ENCODE measurements around the gene AFM.

Gene AFM

GRCh38 chr4:73451404-73451803, 30.1 kb upstream of the AFM start:
- Histone ChIP-seq H2BK12ac (ENCODE audit: low read length) (no peak overlapping the region), H3K9me3 (ENCODE audit: insufficient read depth, low read depth, low read length) (no peaks in the 10 kb centered on the region)
- no CpG with 5 or more reads among the region's 3 CpGs for WGBS (ENCODE audit: extremely low coverage, insufficient coverage, insufficient read length)

GRCh38 chr4:73451981-73452747, 29.4 kb upstream of the AFM start:
- no CpG with 5 or more reads among the region's 4 CpGs for WGBS (ENCODE audit: extremely low coverage, insufficient coverage, insufficient read length)
- peak overlapping the region; percentile 88 for H4K91ac ChIP-seq (ENCODE audit: low read depth, low read length)
- H2AFZ ChIP-seq (ENCODE audit: insufficient read depth, low read length, poor library complexity): no peak overlapping the region
- H3K79me2 ChIP-seq (ENCODE audit: control insufficient read depth, insufficient read depth, low read length, poor library complexity): no peaks in the 10 kb centered on the region
- H2AK5ac ChIP-seq (ENCODE audit: low read length): no peak overlapping the region
- H3K4ac ChIP-seq (ENCODE audit: low read depth, low read length): no peak overlapping the region
- H3K9ac ChIP-seq (ENCODE audit: low read length): no peak overlapping the region
- H3K4me2 ChIP-seq (ENCODE audit: low read length): peak overlapping the region; percentile 20
- H2BK5ac ChIP-seq (ENCODE audit: low read depth, low read length, poor library complexity): peak overlapping the region; percentile 84
- no peak for DNase-seq
- no peaks in the 10 kb centered on the region for H3K9me3 ChIP-seq (ENCODE audit: insufficient read depth, low read depth, low read length)
- peak overlapping the region; percentile 29 for H3K14ac ChIP-seq (ENCODE audit: low read length)
- peak overlapping the region; percentile 95 for H2BK12ac ChIP-seq (ENCODE audit: low read length)
- H3K79me1 ChIP-seq (ENCODE audit: low read length): peaks cover 6% of the 10 kb centered on the region
- no peaks in the 10 kb centered on the region for H3K36me3 ChIP-seq (ENCODE audit: control insufficient read depth in 1 of 2, insufficient read depth in 2 of 2, low read length in 2 of 2)
- peak overlapping the region; percentile 97 for H2BK120ac ChIP-seq (ENCODE audit: insufficient read depth, low read length, poor library complexity)
- H4K12ac ChIP-seq (ENCODE audit: low read depth, low read length): no peak overlapping the region
- peaks cover 8 to 10% of the 10 kb centered on the region in 2 experiments for H3K4me1 ChIP-seq (ENCODE audit: control insufficient read depth in 1 of 2, insufficient read depth in 2 of 2, low read length in 2 of 2)
- no peak overlapping the region for H3K23ac ChIP-seq (ENCODE audit: low read length)
- H3K27me3 ChIP-seq (ENCODE audit: insufficient read depth, low read length): no peaks in the 10 kb centered on the region
- H3K27ac ChIP-seq (ENCODE audit: low read depth, low read length): peak overlapping the region; percentile 80
- H4K8ac ChIP-seq (ENCODE audit: low read depth, low read length): peak overlapping the region; percentile 70
- no peak overlapping the region for H3K4me3 ChIP-seq (ENCODE audit: low read depth, low read length)
- peak overlapping the region; percentile 77 for H3K18ac ChIP-seq (ENCODE audit: low read length)

More at GRCh38 chr4:73451404-73451803, 30.1 kb upstream of the AFM start:
- H3K23ac ChIP-seq (ENCODE audit: low read length): no peak overlapping the region
- no peak for DNase-seq
- no peak overlapping the region for H3K4ac ChIP-seq (ENCODE audit: low read depth, low read length)
- no peaks in the 10 kb centered on the region for H3K36me3 ChIP-seq (ENCODE audit: control insufficient read depth in 1 of 2, insufficient read depth in 2 of 2, low read length in 2 of 2)
- H3K4me3 ChIP-seq (ENCODE audit: low read depth, low read length): no peak overlapping the region
- no peak overlapping the region for H2BK5ac ChIP-seq (ENCODE audit: low read depth, low read length, poor library complexity)
- H4K91ac ChIP-seq (ENCODE audit: low read depth, low read length): no peak overlapping the region
- no peak overlapping the region for H4K8ac ChIP-seq (ENCODE audit: low read depth, low read length)
- no peaks in the 10 kb centered on the region for H3K27me3 ChIP-seq (ENCODE audit: insufficient read depth, low read length)
- H3K4me2 ChIP-seq (ENCODE audit: low read length): no peak overlapping the region
- no peak overlapping the region for H2AFZ ChIP-seq (ENCODE audit: insufficient read depth, low read length, poor library complexity)
- H3K79me2 ChIP-seq (ENCODE audit: control insufficient read depth, insufficient read depth, low read length, poor library complexity): no peaks in the 10 kb centered on the region
- H2AK5ac ChIP-seq (ENCODE audit: low read length): no peak overlapping the region
- no peak overlapping the region for H3K27ac ChIP-seq (ENCODE audit: low read depth, low read length)
- H3K79me1 ChIP-seq (ENCODE audit: low read length): peaks cover 6% of the 10 kb centered on the region
- H4K12ac ChIP-seq (ENCODE audit: low read depth, low read length): no peak overlapping the region
- no peak overlapping the region for H3K9ac ChIP-seq (ENCODE audit: low read length)
- no peak overlapping the region for H3K14ac ChIP-seq (ENCODE audit: low read length)
- peaks cover 8 to 10% of the 10 kb centered on the region in 2 experiments for H3K4me1 ChIP-seq (ENCODE audit: control insufficient read depth in 1 of 2, insufficient read depth in 2 of 2, low read length in 2 of 2)
- H2BK120ac ChIP-seq (ENCODE audit: insufficient read depth, low read length, poor library complexity): no peak overlapping the region
- no peak overlapping the region for H3K18ac ChIP-seq (ENCODE audit: low read length)

- no peak overlapping the region for H2AFZ ChIP-seq (ENCODE audit: insufficient read depth, low read length, poor library complexity)
- H3K4ac ChIP-seq (ENCODE audit: low read depth, low read length): no peak overlapping the region
- no peaks in the 10 kb centered on the region for H3K36me3 ChIP-seq (ENCODE audit: control insufficient read depth in 1 of 2, insufficient read depth in 2 of 2, low read length in 2 of 2)
These were observed 28.4 kb upstream of the AFM start for GRCh38 chr4:73452953-73453700.

GRCh38 chr4:73453701-73454005, 27.9 kb upstream of the AFM start:
- Histone ChIP-seq H4K8ac (ENCODE audit: low read depth, low read length) (no peak overlapping the region), H3K23ac (ENCODE audit: low read length) (no peak overlapping the region), H3K4ac (ENCODE audit: low read depth, low read length) (no peak overlapping the region), H3K36me3 (ENCODE audit: control insufficient read depth in 1 of 2, insufficient read depth in 2 of 2, low read length in 2 of 2) (no peaks in the 10 kb centered on the region), H2BK5ac (ENCODE audit: low read depth, low read length, poor library complexity) (no peak overlapping the region), H3K4me3 (ENCODE audit: low read depth, low read length) (no peak overlapping the region), H4K12ac (ENCODE audit: low read depth, low read length) (no peak overlapping the region), H3K14ac (ENCODE audit: low read length) (no peak overlapping the region), H3K79me2 (ENCODE audit: control insufficient read depth, insufficient read depth, low read length, poor library complexity) (no peaks in the 10 kb centered on the region), H3K4me1 (ENCODE audit: control insufficient read depth in 1 of 2, insufficient read depth in 2 of 2, low read length in 2 of 2) (peaks cover 8 to 10% of the 10 kb centered on the region in 2 experiments), H2BK120ac (ENCODE audit: insufficient read depth, low read length, poor library complexity) (no peak overlapping the region), H3K18ac (ENCODE audit: low read length) (no peak overlapping the region), H3K79me1 (ENCODE audit: low read length) (peaks cover 6% of the 10 kb centered on the region), H3K4me2 (ENCODE audit: low read length) (peak overlapping the region; percentile 15), H3K27me3 (ENCODE audit: insufficient read depth, low read length) (no peaks in the 10 kb centered on the region), H3K27ac (ENCODE audit: low read depth, low read length) (peak overlapping the region; percentile 70), H2AFZ (ENCODE audit: insufficient read depth, low read length, poor library complexity) (no peak overlapping the region), H3K9ac (ENCODE audit: low read length) (no peak overlapping the region), H2AK5ac (ENCODE audit: low read length) (no peak overlapping the region), H4K91ac (ENCODE audit: low read depth, low read length) (no peak overlapping the region), H3K9me3 (ENCODE audit: insufficient read depth, low read depth, low read length) (no peaks in the 10 kb centered on the region), H2BK12ac (ENCODE audit: low read length) (no peak overlapping the region)
- DNase-seq: no peak

More at GRCh38 chr4:73452953-73453700, 28.4 kb upstream of the AFM start:
- H2BK12ac ChIP-seq (ENCODE audit: low read length): no peak overlapping the region
- DNase-seq: peak in 1 of 2 donors; percentile 35
- H2BK5ac ChIP-seq (ENCODE audit: low read depth, low read length, poor library complexity): no peak overlapping the region
- no peaks in the 10 kb centered on the region for H3K9me3 ChIP-seq (ENCODE audit: insufficient read depth, low read depth, low read length)
- H3K23ac ChIP-seq (ENCODE audit: low read length): no peak overlapping the region
- H3K4me2 ChIP-seq (ENCODE audit: low read length): peak overlapping the region; percentile 15
- H3K18ac ChIP-seq (ENCODE audit: low read length): no peak overlapping the region
- H2AK5ac ChIP-seq (ENCODE audit: low read length): no peak overlapping the region
- H4K8ac ChIP-seq (ENCODE audit: low read depth, low read length): no peak overlapping the region
- H4K12ac ChIP-seq (ENCODE audit: low read depth, low read length): no peak overlapping the region
- H4K91ac ChIP-seq (ENCODE audit: low read depth, low read length): no peak overlapping the region
- no CpG with 5 or more reads among the region's 2 CpGs for WGBS (ENCODE audit: extremely low coverage, insufficient coverage, insufficient read length)
- H2BK120ac ChIP-seq (ENCODE audit: insufficient read depth, low read length, poor library complexity): no peak overlapping the region
- H3K79me2 ChIP-seq (ENCODE audit: control insufficient read depth, insufficient read depth, low read length, poor library complexity): no peaks in the 10 kb centered on the region
- H3K14ac ChIP-seq (ENCODE audit: low read length): no peak overlapping the region
- H3K4me3 ChIP-seq (ENCODE audit: low read depth, low read length): no peak overlapping the region
- H3K9ac ChIP-seq (ENCODE audit: low read length): no peak overlapping the region
- H3K27ac ChIP-seq (ENCODE audit: low read depth, low read length): peak overlapping the region; percentile 80
- H3K27me3 ChIP-seq (ENCODE audit: insufficient read depth, low read length): no peaks in the 10 kb centered on the region
- peaks cover 8 to 10% of the 10 kb centered on the region in 2 experiments for H3K4me1 ChIP-seq (ENCODE audit: control insufficient read depth in 1 of 2, insufficient read depth in 2 of 2, low read length in 2 of 2)
- peaks cover 6% of the 10 kb centered on the region for H3K79me1 ChIP-seq (ENCODE audit: low read length)
